ENCODE results near the gene ITGBL1. TPM values are rescaled to one million over a fixed set of nuclear protein-coding genes. Genes with fewer than 3 reads are reported as not detected.

The ITGBL1 gene
- total and polyA plus RNA-seq, 2 experiments from 2014 or later = 332 to 462 TPM

GRCh38 chr13:101624981-101625380 is 172.5 kb downstream of the ITGBL1 start:
- no peak for DNase-seq
- H2AFZ ChIP-seq = no peak overlapping the region
- TF ChIP-seq EZH2 (IDR thresholded peaks at IDR 0.05; ENCODE audit: insufficient read depth, poor library complexity, severe bottlenecking) = no peak
- TF ChIP-seq EZH2phosphoT487 (IDR thresholded peaks at IDR 0.05; ENCODE audit: insufficient read depth, low read depth) = no peak

GRCh38 chr13:101626925-101627555 is 174.6 kb downstream of the ITGBL1 start:
- peaks cover 6% of the 10 kb centered on the region; the same call in 1 of the 2 replicates for H3F3A ChIP-seq (ENCODE audit: insufficient read depth)
- DNase-seq = peak; percentile 46
- peak overlapping the region; percentile 93 for H3K4me2 ChIP-seq (ENCODE audit: unreplicated experiment)
- peak overlapping the region; percentile 56 for H2AFZ ChIP-seq
- WGBS, 2 experiments (ENCODE audit: low coverage in 1 of 2, low lambda C conversion rate in 2 of 2, missing lambda C conversion rate in 2 of 2) = 7 to 8% methylated on average over 4 of the region's 4 CpGs
- H3K4me3 ChIP-seq = peak overlapping the region; percentile 71
- peak overlapping the region; percentile 61 for H3K9ac ChIP-seq
- in situ Hi-C loops (cut with MboI) = no loop called here
- H4K20me1 ChIP-seq (ENCODE audit: insufficient read depth) = 0 out of 2 replicates have a peak, but pooled peaks cover 3% of the 10 kb centered on the region
- H3K36me3 ChIP-seq (ENCODE audit: low read depth) = peaks cover 11% of the 10 kb centered on the region; the same call in 1 of the 2 replicates
- H3K79me2 ChIP-seq (ENCODE audit: insufficient read depth) = peaks cover 10% of the 10 kb centered on the region; the same call in 1 of the 2 replicates
- TF ChIP-seq EZH2 (IDR thresholded peaks at IDR 0.05; ENCODE audit: insufficient read depth, poor library complexity, severe bottlenecking) = no peak
- TF ChIP-seq EZH2phosphoT487 (IDR thresholded peaks at IDR 0.05; ENCODE audit: insufficient read depth, low read depth) = no peak
- no peaks in the 10 kb centered on the region for H3K9me3 ChIP-seq (ENCODE audit: low read depth)
- H3K27me3 ChIP-seq (replicated peaks; ENCODE audit: insufficient read depth) = no peaks in the 10 kb centered on the region
- H3K4me1 ChIP-seq (ENCODE audit: insufficient read depth) = peaks cover 33% of the 10 kb centered on the region
- peak overlapping the region; percentile 47 for H3K27ac ChIP-seq
- H3K9me2 ChIP-seq (ENCODE audit: insufficient read depth) = no peaks in the 10 kb centered on the region

More at GRCh38 chr13:101624981-101625380, 172.5 kb downstream of the ITGBL1 start:
- WGBS, 2 experiments (ENCODE audit: low coverage in 1 of 2, low lambda C conversion rate in 2 of 2, missing lambda C conversion rate in 2 of 2) = 82 to 85% methylated on average over 3 of the region's 3 CpGs
- Histone ChIP-seq H3K79me2 (ENCODE audit: insufficient read depth) (no peaks in the 10 kb centered on the region), H3K4me2 (ENCODE audit: unreplicated experiment) (no peak overlapping the region), H3K9me3 (ENCODE audit: low read depth) (no peaks in the 10 kb centered on the region), H3K36me3 (ENCODE audit: low read depth) (no peaks in the 10 kb centered on the region; the same call in 1 of the 2 replicates), H3K27me3 (replicated peaks; ENCODE audit: insufficient read depth) (no peaks in the 10 kb centered on the region), H3F3A (ENCODE audit: insufficient read depth) (peaks cover 11% of the 10 kb centered on the region), H3K4me3 (no peak overlapping the region), H4K20me1 (ENCODE audit: insufficient read depth) (no peaks in the 10 kb centered on the region), H3K27ac (no peak overlapping the region), H3K4me1 (ENCODE audit: insufficient read depth) (peaks cover 47% of the 10 kb centered on the region), H3K9me2 (ENCODE audit: insufficient read depth) (no peaks in the 10 kb centered on the region), H3K9ac (no peak overlapping the region)
- in situ Hi-C loops (cut with MboI) = no loop called here

GRCh38 chr13:101627556-101627943 is 175.1 kb downstream of the ITGBL1 start:
- H3K9ac ChIP-seq = peak overlapping the region; percentile 61
- H3F3A ChIP-seq (ENCODE audit: insufficient read depth) = peaks cover 6% of the 10 kb centered on the region; the same call in 1 of the 2 replicates
- H3K9me3 ChIP-seq (ENCODE audit: low read depth) = no peaks in the 10 kb centered on the region
- peak; percentile 40 for DNase-seq
- peaks cover 11% of the 10 kb centered on the region; the same call in 1 of the 2 replicates for H3K36me3 ChIP-seq (ENCODE audit: low read depth)
- peaks cover 33% of the 10 kb centered on the region for H3K4me1 ChIP-seq (ENCODE audit: insufficient read depth)
- H4K20me1 ChIP-seq (ENCODE audit: insufficient read depth) = 0 out of 2 replicates have a peak, but pooled peaks cover 3% of the 10 kb centered on the region
- H3K79me2 ChIP-seq (ENCODE audit: insufficient read depth) = peaks cover 10% of the 10 kb centered on the region; the same call in 1 of the 2 replicates
- 20 to 24% methylated on average over 5 of the region's 5 CpGs for WGBS, 2 experiments (ENCODE audit: low coverage in 1 of 2, low lambda C conversion rate in 2 of 2, missing lambda C conversion rate in 2 of 2)
- peak overlapping the region; percentile 56 for H2AFZ ChIP-seq
- H3K4me3 ChIP-seq = peak overlapping the region; percentile 71
- H3K27ac ChIP-seq = peak overlapping the region; percentile 47
- peak overlapping the region; percentile 93 for H3K4me2 ChIP-seq (ENCODE audit: unreplicated experiment)
- no peaks in the 10 kb centered on the region for H3K9me2 ChIP-seq (ENCODE audit: insufficient read depth)
- TF ChIP-seq EZH2phosphoT487 (IDR thresholded peaks at IDR 0.05; ENCODE audit: insufficient read depth, low read depth) (no peak), EZH2 (IDR thresholded peaks at IDR 0.05; ENCODE audit: insufficient read depth, poor library complexity, severe bottlenecking) (no peak)
- no peaks in the 10 kb centered on the region for H3K27me3 ChIP-seq (replicated peaks; ENCODE audit: insufficient read depth)
- in situ Hi-C loops (cut with MboI) = no loop called here

- Histone ChIP-seq H3K9ac (no peak overlapping the region), H3K4me3 (no peak overlapping the region), H3K36me3 (ENCODE audit: low read depth) (peaks cover 18% of the 10 kb centered on the region; the same call in 1 of the 2 replicates), H3K9me2 (ENCODE audit: insufficient read depth) (no peaks in the 10 kb centered on the region), H3K4me2 (ENCODE audit: unreplicated experiment) (no peak overlapping the region), H3K9me3 (ENCODE audit: low read depth) (no peaks in the 10 kb centered on the region), H3K27ac (no peak overlapping the region), H4K20me1 (ENCODE audit: insufficient read depth) (0 out of 2 replicates have a peak, but pooled peaks cover 3% of the 10 kb centered on the region), H3K27me3 (replicated peaks; ENCODE audit: insufficient read depth) (no peaks in the 10 kb centered on the region), H2AFZ (no peak overlapping the region), H3K4me1 (ENCODE audit: insufficient read depth) (peaks cover 25% of the 10 kb centered on the region), H3F3A (ENCODE audit: insufficient read depth) (peaks cover 6% of the 10 kb centered on the region; the same call in 1 of the 2 replicates), H3K79me2 (ENCODE audit: insufficient read depth) (peaks cover 10% of the 10 kb centered on the region; the same call in 1 of the 2 replicates)
- WGBS, 2 experiments (ENCODE audit: low coverage in 1 of 2, low lambda C conversion rate in 2 of 2, missing lambda C conversion rate in 2 of 2) = 100% methylated on average over 1 of the region's 1 CpG
- TF ChIP-seq EZH2 (IDR thresholded peaks at IDR 0.05; ENCODE audit: insufficient read depth, poor library complexity, severe bottlenecking) (no peak), EZH2phosphoT487 (IDR thresholded peaks at IDR 0.05; ENCODE audit: insufficient read depth, low read depth) (no peak)
- no peak for DNase-seq
- in situ Hi-C loops (cut with MboI) = no loop called here
Measured at GRCh38 chr13:101628900-101629299, 176.4 kb downstream of the ITGBL1 start.
